Coronary artery (tissue), 2 donors: ENCODE results near the gene CAPN9.
"Not testable (repeated sequence)": the region's sequence is repeated elsewhere in the genome, so short reads cannot be mapped to it uniquely, and the experiment has no call there.

Experiments
- DNase-seq: peaks from one replicate; pipeline ENCODE4 v3.0.0-alpha.2; 2017; ENCODE audit warnings: low spot score
- H3K27ac ChIP-seq, 2 donors: fragments of 200-600 bp; sonication (generic); one replicate each; pipeline ENCODE4 v1.5.1; 2016 to 2019
- H3K4me3 ChIP-seq: fragments of 200-600 bp; sonication (generic); 2 replicates; pipeline ENCODE4 v1.5.1; 2016; ENCODE audit warnings: mild to moderate bottlenecking, moderate library complexity
- CTCF ChIP-seq: fragments of 200-600 bp; sonication (generic); IDR thresholded peaks from one replicate; pipeline ENCODE4 v1.5.1; 2019; ENCODE audit warnings: antibody characterized with exemption

The CAPN9 gene

GRCh38 chr1:230747127-230747730 lies at the start of gene CAPN9:
CAPN9 (plus strand) TSS chr1:230747388; CDS start chr1:230747497, 109 bp downstream.
- H3K4me3 ChIP-seq, result no peak within 1 kb of the TSS
- no peak for DNase-seq
- H3K27ac ChIP-seq, result no peak within 1 kb of the TSS
- no peak for TF ChIP-seq CTCF

- no peak for DNase-seq
- TF ChIP-seq CTCF, result no peak
- Histone ChIP-seq H3K27ac (no peak overlapping the region), H3K4me3 (no peak overlapping the region)
Observed at GRCh38 chr1:230698130-230698529, 49.1 kb upstream of the CAPN9 start.

- H3K4me3 ChIP-seq, DNase-seq, H3K27ac ChIP-seq: not testable (repeated sequence)
Observed at GRCh38 chr1:230698964-230699363, 48.2 kb upstream of the CAPN9 start.

- no peak for TF ChIP-seq CTCF
- no peak overlapping the region for H3K27ac ChIP-seq
- DNase-seq, result no peak
Observed at GRCh38 chr1:230699716-230700115, 47.5 kb upstream of the CAPN9 start.

GRCh38 chr1:230700132-230700531 lies 47.1 kb upstream of the CAPN9 start:
- no peak overlapping the region for H3K4me3 ChIP-seq
- DNase-seq, result no peak
- no peak for TF ChIP-seq CTCF
- H3K27ac ChIP-seq, result no peak overlapping the region

More at GRCh38 chr1:230699716-230700115, 47.5 kb upstream of the CAPN9 start:
- H3K4me3 ChIP-seq, result no peak overlapping the region

GRCh38 chr1:230701434-230701833 lies 45.8 kb upstream of the CAPN9 start:
- no peak overlapping the region for H3K27ac ChIP-seq
- TF ChIP-seq CTCF, result no peak
- H3K4me3 ChIP-seq, result no peak overlapping the region
- DNase-seq, result no peak

GRCh38 chr1:230701895-230702768 lies 45.1 kb upstream of the CAPN9 start:
- DNase-seq, result no peak
- Histone ChIP-seq H3K27ac (no peak overlapping the region), H3K4me3 (no peak overlapping the region)
- TF ChIP-seq CTCF, result no peak
